HUES48 (cell line): ENCODE results near the gene KDM4F.

Source experiments
- H3K27ac ChIP-seq: one replicate; pipeline ENCODE4 v1.7.0; 2013; ENCODE audit warnings: low read depth, low read length, inconsistent platforms
- H3K27me3 ChIP-seq: 2 replicates; pipeline ENCODE4 v1.6.1; 2013; ENCODE audit warnings: mild to moderate bottlenecking, low read length; ENCODE audit not compliant: control insufficient read depth, insufficient read depth
- H3K36me3 ChIP-seq: 2 replicates; pipeline ENCODE4 v1.6.1; 2013; ENCODE audit warnings: low read length; ENCODE audit not compliant: control insufficient read depth, insufficient read depth
- H3K4me1 ChIP-seq: 2 replicates; pipeline ENCODE4 v1.6.1; 2013; ENCODE audit warnings: mild to moderate bottlenecking, low read length; ENCODE audit not compliant: control insufficient read depth, insufficient read depth
- H3K4me3 ChIP-seq: 2 replicates; pipeline ENCODE4 v1.5.1; 2013; ENCODE audit warnings: mild to moderate bottlenecking, low read depth, low read length
- H3K9ac ChIP-seq: 2 replicates; pipeline ENCODE4 v1.6.1; 2013; ENCODE audit warnings: mild to moderate bottlenecking, low read depth, low read length, moderate library complexity
- H3K9me3 ChIP-seq: 2 replicates; pipeline ENCODE4 v1.6.1; 2013; ENCODE audit warnings: low read length; ENCODE audit not compliant: control insufficient read depth, insufficient read depth

Gene KDM4F

DNA sequence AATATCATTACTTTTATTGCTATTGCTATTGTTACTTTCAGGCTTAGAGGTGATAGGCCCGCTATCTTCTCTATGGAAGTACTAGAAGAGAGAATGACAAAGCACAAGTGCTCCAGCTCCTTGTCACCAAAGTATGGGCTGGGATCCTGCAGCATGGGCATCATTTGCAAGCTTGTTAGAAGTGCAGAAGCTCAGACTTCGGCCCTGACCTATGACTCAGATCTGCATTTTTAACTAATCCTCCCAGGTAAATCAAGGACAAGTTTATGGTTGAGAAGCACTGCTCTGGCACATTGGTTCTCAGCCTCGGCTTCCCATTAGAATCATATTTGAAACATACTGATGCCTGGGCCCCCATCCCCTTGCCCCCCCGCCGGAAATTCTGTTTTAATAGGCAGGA is 31.8 kb downstream of the KDM4F start:
- H3K27ac ChIP-seq = no peak overlapping the region
- H3K9me3 ChIP-seq = no peaks in the 10 kb centered on the region
- no peak overlapping the region for H3K4me3 ChIP-seq
- 0 out of 2 replicates have a peak, but pooled peaks cover 6% of the 10 kb centered on the region for H3K4me1 ChIP-seq
- no peaks in the 10 kb centered on the region for H3K36me3 ChIP-seq
- H3K9ac ChIP-seq = no peak overlapping the region
- H3K27me3 ChIP-seq = no peaks in the 10 kb centered on the region; the same call in 1 of the 2 replicates

DNA sequence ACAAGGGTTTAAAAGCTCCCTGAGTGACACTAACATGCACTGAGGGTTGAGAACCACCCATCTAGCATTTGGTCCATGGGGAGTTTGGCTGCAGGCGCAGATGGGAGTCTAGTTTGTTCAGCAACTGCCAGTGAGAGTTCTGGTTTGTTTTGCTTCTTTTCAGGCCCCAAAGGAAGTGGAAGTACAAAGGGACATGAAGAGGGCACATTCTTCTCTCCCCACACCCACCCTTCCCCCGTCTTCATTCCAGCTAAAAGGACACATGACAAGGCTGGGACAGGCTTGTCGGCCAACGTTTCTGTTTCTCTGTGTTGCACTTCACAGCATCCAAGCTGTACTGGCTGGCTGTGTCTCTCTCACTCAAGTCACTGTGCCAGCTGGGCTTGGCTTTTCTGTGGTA is 32.2 kb downstream of the KDM4F start:
- Histone ChIP-seq H3K9ac (no peak overlapping the region), H3K4me3 (no peak overlapping the region), H3K4me1 (0 out of 2 replicates have a peak, but pooled peaks cover 4% of the 10 kb centered on the region), H3K27me3 (no peaks in the 10 kb centered on the region; the same call in 1 of the 2 replicates), H3K36me3 (no peaks in the 10 kb centered on the region), H3K27ac (no peak overlapping the region), H3K9me3 (no peaks in the 10 kb centered on the region)

- H3K9ac ChIP-seq = no peak overlapping the region
Observed at GRCh38 chr11:95082576-95083001, 33.4 kb downstream of the KDM4F start.

GRCh38 chr11:95084509-95084908 is 35.3 kb downstream of the KDM4F start:
- Histone ChIP-seq H3K27me3 (peaks cover 13% of the 10 kb centered on the region), H3K27ac (no peak overlapping the region), H3K9ac (no peak overlapping the region), H3K9me3 (no peaks in the 10 kb centered on the region), H3K36me3 (no peaks in the 10 kb centered on the region), H3K4me3 (no peak overlapping the region), H3K4me1 (0 out of 2 replicates have a peak, but pooled peaks cover 4% of the 10 kb centered on the region)

More at GRCh38 chr11:95082576-95083001, 33.4 kb downstream of the KDM4F start:
- no peaks in the 10 kb centered on the region for H3K4me1 ChIP-seq
- H3K27me3 ChIP-seq = no peaks in the 10 kb centered on the region; the same call in 1 of the 2 replicates
- H3K27ac ChIP-seq = no peak overlapping the region
- no peak overlapping the region for H3K4me3 ChIP-seq
- H3K36me3 ChIP-seq = no peaks in the 10 kb centered on the region
- no peaks in the 10 kb centered on the region for H3K9me3 ChIP-seq

GRCh38 chr11:95085117-95085816 is 36.0 kb downstream of the KDM4F start:
- 0 out of 2 replicates have a peak, but pooled peaks cover 4% of the 10 kb centered on the region for H3K4me1 ChIP-seq
- no peak overlapping the region for H3K27ac ChIP-seq
- no peaks in the 10 kb centered on the region for H3K9me3 ChIP-seq
- peaks cover 14% of the 10 kb centered on the region for H3K27me3 ChIP-seq
- H3K9ac ChIP-seq = no peak overlapping the region
- H3K4me3 ChIP-seq = no peak overlapping the region
- H3K36me3 ChIP-seq = no peaks in the 10 kb centered on the region

DNA sequence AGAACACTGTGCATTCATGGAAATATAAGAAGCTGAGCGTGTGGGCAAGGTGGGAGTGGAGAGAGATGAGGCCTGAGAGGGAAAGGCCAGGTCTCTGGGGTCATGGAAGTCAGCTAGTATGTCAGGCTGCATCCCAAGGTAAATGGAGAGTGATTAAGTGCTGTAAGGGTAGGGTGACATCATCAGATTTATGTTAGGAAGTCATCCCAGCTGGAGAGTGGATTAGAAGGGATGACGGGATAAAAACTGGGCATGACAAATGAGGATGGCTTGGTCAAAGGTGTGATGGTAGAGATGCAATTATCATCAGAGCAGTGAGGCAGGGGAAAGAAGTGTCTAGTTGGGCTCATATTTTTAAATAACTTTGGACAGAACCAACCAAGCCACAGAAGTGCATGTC is 36.9 kb downstream of the KDM4F start:
- 0 out of 2 replicates have a peak, but pooled peaks cover 9% of the 10 kb centered on the region for H3K4me1 ChIP-seq

GRCh38 chr11:95086836-95087570 is 37.8 kb downstream of the KDM4F start:
- H3K9me3 ChIP-seq = no peaks in the 10 kb centered on the region
- no peaks in the 10 kb centered on the region for H3K36me3 ChIP-seq
- H3K9ac ChIP-seq = no peak overlapping the region
- H3K4me1 ChIP-seq = 0 out of 2 replicates have a peak, but pooled peaks cover 9% of the 10 kb centered on the region
- no peak overlapping the region for H3K27ac ChIP-seq
- no peak overlapping the region for H3K4me3 ChIP-seq
- peaks cover 32% of the 10 kb centered on the region for H3K27me3 ChIP-seq

More for the DNA sequence above, 36.9 kb downstream of the KDM4F start:
- Histone ChIP-seq H3K27ac (no peak overlapping the region), H3K9ac (no peak overlapping the region), H3K4me3 (no peak overlapping the region), H3K9me3 (no peaks in the 10 kb centered on the region), H3K36me3 (no peaks in the 10 kb centered on the region), H3K27me3 (peaks cover 23% of the 10 kb centered on the region)

DNA sequence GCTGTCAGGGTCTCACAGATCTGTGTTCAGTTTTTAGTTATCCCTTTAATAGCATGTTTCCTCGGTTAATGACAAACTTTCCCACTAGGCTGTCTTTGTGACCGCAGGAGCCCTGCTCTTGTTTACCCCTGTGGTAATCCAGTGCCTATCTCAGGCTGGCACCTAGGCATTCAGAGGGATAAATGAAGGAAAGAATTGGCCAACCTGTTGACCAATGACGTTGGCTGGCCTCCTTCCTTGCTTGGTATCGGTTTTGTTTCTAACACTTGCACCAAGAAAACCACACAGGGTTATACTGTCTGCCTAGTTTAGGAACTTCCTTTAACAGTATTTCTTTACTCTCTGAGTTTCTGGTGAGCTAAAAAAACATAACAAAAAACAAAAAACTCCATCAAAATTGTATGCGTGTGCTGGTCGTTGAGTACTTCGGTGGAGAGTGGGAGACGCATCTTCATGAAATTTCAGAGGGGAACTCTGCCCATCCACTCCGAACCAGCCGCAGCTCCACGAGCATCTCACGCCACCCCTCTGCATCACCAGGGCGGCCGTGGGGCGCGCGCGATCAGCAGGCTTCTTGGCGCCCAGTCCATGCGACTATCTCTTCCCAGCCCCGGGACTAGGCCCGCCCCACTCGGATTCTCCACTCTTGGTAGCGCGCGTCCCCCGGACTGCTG is 39.9 kb downstream of the KDM4F start:
- Histone ChIP-seq H3K36me3 (no peaks in the 10 kb centered on the region), H3K4me3 (peak overlapping the region; percentile 90), H3K27me3 (peaks cover 38% of the 10 kb centered on the region), H3K9ac (no peak overlapping the region), H3K9me3 (no peaks in the 10 kb centered on the region), H3K4me1 (0 out of 2 replicates have a peak, but pooled peaks cover 9% of the 10 kb centered on the region), H3K27ac (no peak overlapping the region)

- no peaks in the 10 kb centered on the region for H3K9me3 ChIP-seq
- 0 out of 2 replicates have a peak, but pooled peaks cover 9% of the 10 kb centered on the region for H3K4me1 ChIP-seq
- H3K9ac ChIP-seq = peak within 1 kb of the TSS; percentile 40
- H3K4me3 ChIP-seq = peak within 1 kb of the TSS; percentile 90
- no peaks in the 10 kb centered on the region for H3K36me3 ChIP-seq
- no peak within 1 kb of the TSS for H3K27ac ChIP-seq
- H3K27me3 ChIP-seq = peaks cover 38% of the 10 kb centered on the region
Observed at GRCh38 chr11:95089620-95090542, 40.7 kb downstream of the KDM4F start, which contains the start of gene ENDOD1. ENDOD1 (plus strand) TSS chr11:95089846; CDS start chr11:95089928, 82 bp downstream.

GRCh38 chr11:95091663-95092180 is 42.5 kb downstream of the KDM4F start:
- Histone ChIP-seq H3K9ac (no peak overlapping the region), H3K4me3 (no peak overlapping the region), H3K27ac (no peak overlapping the region)

More at GRCh38 chr11:95091663-95092180, 42.5 kb downstream of the KDM4F start:
- Histone ChIP-seq H3K27me3 (peaks cover 38% of the 10 kb centered on the region), H3K9me3 (no peaks in the 10 kb centered on the region), H3K36me3 (no peaks in the 10 kb centered on the region), H3K4me1 (0 out of 2 replicates have a peak, but pooled peaks cover 9% of the 10 kb centered on the region)
